HEK293 (cell line): ENCODE measurements around the gene TBC1D16.

Experiments
- CTCF ChIA-PET: fragments of 350-600 bp; formaldehyde crosslinking; extraction: SDS; loops from one replicate; lab custom pipeline; 2021; ENCODE audit warnings: antibody characterized with exemption; lab: Yijun Ruan, JAX
- POLR2A ChIA-PET: fragments of 300-600 bp; formaldehyde crosslinking; extraction: SDS; loops from one replicate; lab custom pipeline; 2020; ENCODE audit warnings: antibody characterized with exemption, inconsistent platforms; lab: Yijun Ruan, JAX
- H3K27ac ChIP-seq: fragments of 200-500 bp; sonication (Bioruptor generic); 2 replicates; pipeline ENCODE4 v1.5.1; 2014; ENCODE audit warnings: low read depth, low read length, control low read depth, inconsistent platforms; ENCODE audit errors: extremely low read depth
- H3K36me3 ChIP-seq, 2 experiments: fragments of 200-500 bp in 1 of 2; sonication (Bioruptor generic) in 1 of 2; 1 replicate in 1 of 2; 2 replicates in 1 of 2; pipeline ENCODE4 v1.5.1; 2014 to 2017; ENCODE audit warnings: inconsistent platforms in 2 of 2, low read length in 2 of 2; ENCODE audit not compliant: control insufficient read depth in 2 of 2, insufficient read depth in 1 of 2
- H3K4me1 ChIP-seq: fragments of 200-500 bp; sonication (Bioruptor generic); 2 replicates; pipeline ENCODE4 v1.5.1; 2014; ENCODE audit warnings: mild to moderate bottlenecking, low read length, inconsistent platforms; ENCODE audit not compliant: control insufficient read depth, insufficient read depth
- H3K4me3 ChIP-seq: 2 replicates; pipeline ENCODE4 v1.5.1; 2011; ENCODE audit warnings: low read depth, mild to moderate bottlenecking, control low read depth, low read length, moderate library complexity
- H3K9me3 ChIP-seq: fragments of 200-500 bp; sonication (Bioruptor generic); 2 replicates; pipeline ENCODE4 v1.5.1; 2014; ENCODE audit warnings: low read depth, low read length, inconsistent platforms; ENCODE audit not compliant: control insufficient read depth, insufficient read depth
- CTCF ChIP-seq: fragments of 450-650 bp; formaldehyde crosslinking; IDR thresholded peaks from 2 replicates; pipeline ENCODE4 v1.5.1; 2016; ENCODE audit warnings: missing biosample characterization, missing genetic modification characterization
- GLIS2 ChIP-seq: fragments of 450-650 bp; formaldehyde crosslinking; IDR thresholded peaks from 2 replicates; pipeline ENCODE4 v1.5.1; 2016; ENCODE audit warnings: missing biosample characterization, missing genetic modification characterization
- KLF10 ChIP-seq: fragments of 450-650 bp; IDR thresholded peaks from 2 replicates; pipeline ENCODE4 v1.5.1; 2018; ENCODE audit warnings: missing biosample characterization, mild to moderate bottlenecking, missing genetic modification characterization
- SCRT2 ChIP-seq: fragments of 450-650 bp; formaldehyde crosslinking; IDR thresholded peaks from 2 replicates; pipeline ENCODE4 v1.5.1; 2016; ENCODE audit warnings: missing biosample characterization, missing genetic modification characterization
- SP2 ChIP-seq: fragments of 450-650 bp; formaldehyde crosslinking; IDR thresholded peaks from 2 replicates; pipeline ENCODE4 v1.5.1; 2016; ENCODE audit warnings: missing biosample characterization, missing genetic modification characterization
- SP3 ChIP-seq: fragments of 450-650 bp; formaldehyde crosslinking; IDR thresholded peaks from 2 replicates; pipeline ENCODE4 v1.5.1; 2016; ENCODE audit warnings: missing biosample characterization, missing genetic modification characterization
- ZBTB10 ChIP-seq: fragments of 450-650 bp; formaldehyde crosslinking; IDR thresholded peaks from 2 replicates; pipeline ENCODE4 v1.5.1; 2016; ENCODE audit warnings: missing biosample characterization, missing genetic modification characterization
- ZBTB17 ChIP-seq: fragments of 450-650 bp; formaldehyde crosslinking; IDR thresholded peaks from 2 replicates; pipeline ENCODE4 v1.5.1; 2016; ENCODE audit warnings: missing biosample characterization, missing genetic modification characterization
- ZEB2 ChIP-seq: fragments of 450-650 bp; formaldehyde crosslinking; IDR thresholded peaks from 2 replicates; pipeline ENCODE4 v1.5.1; 2016; ENCODE audit warnings: missing biosample characterization, missing genetic modification characterization
- ZFHX2 ChIP-seq: fragments of 450-650 bp; formaldehyde crosslinking; conservative IDR thresholded peaks from 2 replicates; pipeline ENCODE4 v1.5.1; 2016; ENCODE audit warnings: missing biosample characterization, missing genetic modification characterization
- ZNF132 ChIP-seq: fragments of 450-650 bp; formaldehyde crosslinking; IDR thresholded peaks from 2 replicates; pipeline ENCODE4 v1.5.1; 2017; ENCODE audit warnings: missing biosample characterization, missing genetic modification characterization, borderline replicate concordance
- ZNF169 ChIP-seq: fragments of 450-650 bp; formaldehyde crosslinking; IDR thresholded peaks from 2 replicates; pipeline ENCODE4 v1.5.1; 2016; ENCODE audit warnings: missing biosample characterization, missing genetic modification characterization
- ZNF202 ChIP-seq: fragments of 450-650 bp; formaldehyde crosslinking; IDR thresholded peaks from 2 replicates; pipeline ENCODE4 v1.5.1; 2016; ENCODE audit warnings: missing biosample characterization, missing genetic modification characterization, borderline replicate concordance
- ZNF398 ChIP-seq: fragments of 450-650 bp; formaldehyde crosslinking; IDR thresholded peaks from 2 replicates; pipeline ENCODE4 v1.5.1; 2017; ENCODE audit warnings: missing biosample characterization, missing genetic modification characterization
- ZNF433 ChIP-seq: fragments of 450-650 bp; formaldehyde crosslinking; IDR thresholded peaks from 2 replicates; pipeline ENCODE4 v1.5.1; 2016; ENCODE audit warnings: missing biosample characterization, missing genetic modification characterization, low read depth
- ZNF529 ChIP-seq: fragments of 450-650 bp; formaldehyde crosslinking; IDR thresholded peaks from 2 replicates; pipeline ENCODE4 v1.5.1; 2017; ENCODE audit warnings: missing genetic modification characterization, missing biosample characterization; ENCODE audit not compliant: insufficient replicate concordance
- ZNF548 ChIP-seq: fragments of 450-650 bp; formaldehyde crosslinking; IDR thresholded peaks from 2 replicates; pipeline ENCODE4 v1.5.1; 2016; ENCODE audit warnings: missing biosample characterization, missing genetic modification characterization
- ZNF558 ChIP-seq: fragments of 450-650 bp; formaldehyde crosslinking; IDR thresholded peaks from 2 replicates; pipeline ENCODE4 v1.5.1; 2016; ENCODE audit warnings: missing biosample characterization, missing genetic modification characterization
- ZNF580 ChIP-seq: fragments of 450-650 bp; formaldehyde crosslinking; IDR thresholded peaks from 2 replicates; pipeline ENCODE4 v1.5.1; 2016; ENCODE audit warnings: missing biosample characterization, missing genetic modification characterization
- ZNF645 ChIP-seq: fragments of 450-650 bp; formaldehyde crosslinking; IDR thresholded peaks from 2 replicates; pipeline ENCODE4; 2016; ENCODE audit warnings: missing biosample characterization, missing genetic modification characterization
- ZNF660 ChIP-seq: fragments of 450-650 bp; IDR thresholded peaks from 2 replicates; pipeline ENCODE4 v1.5.1; 2018; ENCODE audit warnings: missing biosample characterization, mild to moderate bottlenecking, missing genetic modification characterization
- ZNF692 ChIP-seq: fragments of 450-650 bp; formaldehyde crosslinking; IDR thresholded peaks from 2 replicates; pipeline ENCODE4 v1.5.1; 2016; ENCODE audit warnings: missing biosample characterization, missing genetic modification characterization
- ZNF843 ChIP-seq: fragments of 450-650 bp; formaldehyde crosslinking; IDR thresholded peaks from 2 replicates; pipeline ENCODE4 v1.5.1; 2016; ENCODE audit warnings: missing biosample characterization, missing genetic modification characterization
- ZSCAN16 ChIP-seq: fragments of 450-650 bp; formaldehyde crosslinking; IDR thresholded peaks from 2 replicates; pipeline ENCODE4 v1.5.1; 2016; ENCODE audit warnings: missing biosample characterization, missing genetic modification characterization
- ZSCAN30 ChIP-seq: fragments of 450-650 bp; IDR thresholded peaks from 2 replicates; pipeline ENCODE4 v1.5.1; 2018; ENCODE audit warnings: missing biosample characterization, mild to moderate bottlenecking, missing genetic modification characterization, moderate library complexity
- ZSCAN4 ChIP-seq: fragments of 450-650 bp; formaldehyde crosslinking; IDR thresholded peaks from 2 replicates; pipeline ENCODE4 v1.5.1; 2017; ENCODE audit warnings: missing biosample characterization, missing genetic modification characterization

The TBC1D16 gene

GRCh38 chr17:79991924-79992648, 43.6 kb downstream of the TBC1D16 start:
- H3K4me1 ChIP-seq = peaks cover 36% of the 10 kb centered on the region
- TF ChIP-seq ZNF202 (tag by site-specific recombination) = no peak
- no peak for TF ChIP-seq ZNF433 (tag by site-specific recombination)
- TF ChIP-seq ZSCAN4 (tag by site-specific recombination) = 0 out of 2 replicates have a peak, but pooled peaks have one; percentile 22
- TF ChIP-seq ZNF398 (tag by site-specific recombination) = peak; percentile 95
- TF ChIP-seq ZNF548 (tag by site-specific recombination) = no peak
- TF ChIP-seq ZNF529 (tag by site-specific recombination) = no peak
- TF ChIP-seq ZNF645 (tag by site-specific recombination) = peak; percentile 55; the same call in 1 of the 2 replicates
- 0 out of 2 replicates have a peak, but pooled peaks have one; percentile 4 for TF ChIP-seq SP2
- peak; percentile 82; the same call in 1 of the 2 replicates for TF ChIP-seq ZBTB10 (tag by site-specific recombination)
- peak; percentile 95 for TF ChIP-seq ZNF692
- TF ChIP-seq ZFHX2 (tag by site-specific recombination) = peak; percentile 52
- 0 out of 2 replicates have a peak, but pooled peaks have one; percentile 37 for TF ChIP-seq ZNF660 (tag by site-specific recombination)
- TF ChIP-seq ZNF169 (tag by site-specific recombination) = no peak
- TF ChIP-seq ZSCAN30 (tag by site-specific recombination) = peak; percentile 72
- peak; percentile 9; the same call in 1 of the 2 replicates for TF ChIP-seq ZNF558 (tag by site-specific recombination)
- no peak for TF ChIP-seq ZNF132
- TF ChIP-seq SP3 (tag by site-specific recombination) = peak; percentile 44; the same call in 1 of the 2 replicates
- 0 out of 2 replicates have a peak, but pooled peaks have one; percentile 24 for TF ChIP-seq ZSCAN16 (tag by site-specific recombination)
- peak; percentile 10; the same call in 1 of the 2 replicates for TF ChIP-seq ZNF580 (tag by site-specific recombination)
- peak; percentile 77 for TF ChIP-seq ZEB2
- 0 out of 2 replicates have a peak, but pooled peaks have one; percentile 27 for TF ChIP-seq SCRT2 (tag by site-specific recombination)
- TF ChIP-seq GLIS2 (tag by site-specific recombination) = peak; percentile 98
- TF ChIP-seq CTCF (tag by site-specific recombination) = 0 out of 2 replicates have a peak, but pooled peaks have one; percentile 37
- peak; percentile 29; the same call in 1 of the 2 replicates for TF ChIP-seq ZBTB17 (tag by site-specific recombination)
- TF ChIP-seq KLF10 (tag by site-specific recombination) = no peak; the same call in 1 of the 2 replicates
- TF ChIP-seq ZNF843 = peak; percentile 39; the same call in 1 of the 2 replicates

More at GRCh38 chr17:79991924-79992648, 43.6 kb downstream of the TBC1D16 start:
- no peaks in the 10 kb centered on the region for H3K9me3 ChIP-seq
- peak overlapping the region; percentile 13 for H3K4me3 ChIP-seq
- H3K27ac ChIP-seq = peak overlapping the region; percentile 85
- ChIA-PET CTCF (interaction anchor here (0.8 to 3.5 kb wide), 8 partner anchors 16 to 275 kb away, joined by 3 to 28 read pairs (median 6); no protein-coding TSS in a partner anchor), POLR2A (interaction anchor here (0.6 to 1.0 kb wide), 3 partner anchors 157 to 1576 kb away, joined by 4 to 10 read pairs (median 4); no protein-coding TSS in a partner anchor)
- H3K36me3 ChIP-seq = no peaks in the 10 kb centered on the region
